ENCODE data around the gene CHL1. TPM values are rescaled to one million over a fixed set of nuclear protein-coding genes. Genes with fewer than 3 reads are reported as not detected.

The CHL1 gene
- total and polyA plus RNA-seq, 2 donors (not counting 1 experiment from before 2014, with no cell fraction given): 0.01 to 0.33 TPM

GRCh38 chr3:228442-229182 is 32.0 kb downstream of the CHL1 start:
- DNase-seq (ENCODE audit: low read depth in 2 of 2): no peak
- H3K9ac ChIP-seq (ENCODE audit: insufficient read depth, low read length): no peak overlapping the region
- no peak overlapping the region for H3K27ac ChIP-seq (ENCODE audit: insufficient read depth, low read length)
- no peaks in the 10 kb centered on the region for H3K79me2 ChIP-seq (ENCODE audit: control insufficient read depth, insufficient read depth, low read length)
- H3K27me3 ChIP-seq (ENCODE audit: control insufficient read depth, insufficient read depth, low read length): no peaks in the 10 kb centered on the region
- no peaks in the 10 kb centered on the region for H3K36me3 ChIP-seq (ENCODE audit: control insufficient read depth, insufficient read depth, low read length)
- H3K4me3 ChIP-seq (replicated peaks in 1 of 4; ENCODE audit: control extremely low read depth in 1 of 4, insufficient read depth in 1 of 4, low read depth in 3 of 4, low read length in 4 of 4): no peak overlapping the region
- H2AFZ ChIP-seq (ENCODE audit: low read length): no peak overlapping the region
- H3K4me1 ChIP-seq (ENCODE audit: control insufficient read depth, extremely low read depth, insufficient read depth, low read length): no peaks in the 10 kb centered on the region
- H4K20me1 ChIP-seq (ENCODE audit: control insufficient read depth, extremely low read depth, insufficient read depth, low read length): no peaks in the 10 kb centered on the region
- no peaks in the 10 kb centered on the region for H3K9me3 ChIP-seq (ENCODE audit: control insufficient read depth, insufficient read depth, low read depth, low read length)
- no peak overlapping the region for H3K4me2 ChIP-seq (ENCODE audit: extremely low read depth, insufficient read depth, low read length)
- TF ChIP-seq CTCF (conservative IDR thresholded peaks at IDR 0.05 in 1 of 2, IDR thresholded peaks at IDR 0.05 in 1 of 2; ENCODE audit: low read depth in 1 of 2, low read length in 2 of 2) (no peak), EZH2 (IDR thresholded peaks at IDR 0.05; ENCODE audit: low read length, missing control alignments) (no peak)

GRCh38 chr3:229183-229661 is 32.7 kb downstream of the CHL1 start:
- TF ChIP-seq EZH2 (IDR thresholded peaks at IDR 0.05; ENCODE audit: low read length, missing control alignments) (no peak), CTCF (conservative IDR thresholded peaks at IDR 0.05 in 1 of 2, IDR thresholded peaks at IDR 0.05 in 1 of 2; ENCODE audit: low read depth in 1 of 2, low read length in 2 of 2) (no peak)
- no peak overlapping the region for H2AFZ ChIP-seq (ENCODE audit: low read length)
- no peaks in the 10 kb centered on the region for H3K4me1 ChIP-seq (ENCODE audit: control insufficient read depth, extremely low read depth, insufficient read depth, low read length)
- H3K27ac ChIP-seq (ENCODE audit: insufficient read depth, low read length): no peak overlapping the region
- H3K9ac ChIP-seq (ENCODE audit: insufficient read depth, low read length): no peak overlapping the region
- H3K4me3 ChIP-seq (replicated peaks in 1 of 4; ENCODE audit: control extremely low read depth in 1 of 4, insufficient read depth in 1 of 4, low read depth in 3 of 4, low read length in 4 of 4): no peak overlapping the region
- H3K36me3 ChIP-seq (ENCODE audit: control insufficient read depth, insufficient read depth, low read length): no peaks in the 10 kb centered on the region
- H3K27me3 ChIP-seq (ENCODE audit: control insufficient read depth, insufficient read depth, low read length): no peaks in the 10 kb centered on the region
- H3K9me3 ChIP-seq (ENCODE audit: control insufficient read depth, insufficient read depth, low read depth, low read length): no peaks in the 10 kb centered on the region
- no peak for DNase-seq (ENCODE audit: low read depth in 2 of 2)
- H3K79me2 ChIP-seq (ENCODE audit: control insufficient read depth, insufficient read depth, low read length): no peaks in the 10 kb centered on the region
- H4K20me1 ChIP-seq (ENCODE audit: control insufficient read depth, extremely low read depth, insufficient read depth, low read length): no peaks in the 10 kb centered on the region
- no peak overlapping the region for H3K4me2 ChIP-seq (ENCODE audit: extremely low read depth, insufficient read depth, low read length)

- Histone ChIP-seq H4K20me1 (ENCODE audit: control insufficient read depth, extremely low read depth, insufficient read depth, low read length) (no peaks in the 10 kb centered on the region), H3K27ac (ENCODE audit: insufficient read depth, low read length) (no peak overlapping the region), H3K4me3 (replicated peaks in 1 of 4; ENCODE audit: control extremely low read depth in 1 of 4, insufficient read depth in 1 of 4, low read depth in 3 of 4, low read length in 4 of 4) (no peak overlapping the region), H3K4me2 (ENCODE audit: extremely low read depth, insufficient read depth, low read length) (no peak overlapping the region), H3K36me3 (ENCODE audit: control insufficient read depth, insufficient read depth, low read length) (no peaks in the 10 kb centered on the region), H3K79me2 (ENCODE audit: control insufficient read depth, insufficient read depth, low read length) (no peaks in the 10 kb centered on the region), H3K27me3 (ENCODE audit: control insufficient read depth, insufficient read depth, low read length) (no peaks in the 10 kb centered on the region), H3K9me3 (ENCODE audit: control insufficient read depth, insufficient read depth, low read depth, low read length) (no peaks in the 10 kb centered on the region), H2AFZ (ENCODE audit: low read length) (no peak overlapping the region), H3K4me1 (ENCODE audit: control insufficient read depth, extremely low read depth, insufficient read depth, low read length) (no peaks in the 10 kb centered on the region), H3K9ac (ENCODE audit: insufficient read depth, low read length) (no peak overlapping the region)
- DNase-seq (ENCODE audit: low read depth in 2 of 2): no peak
- TF ChIP-seq EZH2 (IDR thresholded peaks at IDR 0.05; ENCODE audit: low read length, missing control alignments) (no peak), CTCF (conservative IDR thresholded peaks at IDR 0.05 in 1 of 2, IDR thresholded peaks at IDR 0.05 in 1 of 2; ENCODE audit: low read depth in 1 of 2, low read length in 2 of 2) (no peak)
Measured at GRCh38 chr3:236881-237280, 40.3 kb downstream of the CHL1 start.

Data from fibroblast of lung (primary cell).